AG10803 (cell line): ENCODE data around the gene CPOX.

ENCODE experiments used
- DNase-seq: peaks from one replicate; pipeline ENCODE4 v3.0.0; 2010; ENCODE audit warnings: low read depth
- H3K4me3 ChIP-seq: 2 replicates; pipeline ENCODE4 v1.5.1; 2011; ENCODE audit warnings: mild to moderate bottlenecking, low read length, control low read depth
- CTCF ChIP-seq: conservative IDR thresholded peaks from 2 replicates; pipeline ENCODE4 v1.5.1; 2011; ENCODE audit warnings: mild to moderate bottlenecking, low read length, control low read depth, inconsistent platforms

The CPOX gene

DNA sequence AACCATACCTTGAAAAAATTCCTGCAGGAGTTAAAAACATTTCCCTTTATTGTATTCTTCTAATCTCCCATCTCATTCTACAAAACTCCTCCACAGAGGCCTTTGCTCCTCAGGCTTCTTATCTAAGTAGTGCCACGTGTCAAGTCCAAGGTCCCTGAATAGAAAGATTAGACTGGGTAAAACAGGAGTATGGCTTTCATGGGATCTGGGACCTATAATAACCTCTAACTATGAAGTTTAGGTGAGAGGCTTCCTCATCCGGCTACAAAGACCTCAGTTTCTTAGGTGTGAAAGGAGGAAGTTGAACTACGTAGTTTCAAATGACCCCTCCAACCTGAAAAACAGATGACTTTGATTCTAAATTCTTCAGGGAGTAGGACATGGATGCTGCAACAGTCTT lies 41.7 kb downstream of the CPOX start:
- no peak for TF ChIP-seq CTCF
- DNase-seq, result no peak
- no peak overlapping the region for H3K4me3 ChIP-seq

- DNase-seq, result no peak
- H3K4me3 ChIP-seq, result no peak overlapping the region
- no peak for TF ChIP-seq CTCF
Measured at GRCh38 chr3:98551236-98551635, 42.2 kb downstream of the CPOX start.

DNA sequence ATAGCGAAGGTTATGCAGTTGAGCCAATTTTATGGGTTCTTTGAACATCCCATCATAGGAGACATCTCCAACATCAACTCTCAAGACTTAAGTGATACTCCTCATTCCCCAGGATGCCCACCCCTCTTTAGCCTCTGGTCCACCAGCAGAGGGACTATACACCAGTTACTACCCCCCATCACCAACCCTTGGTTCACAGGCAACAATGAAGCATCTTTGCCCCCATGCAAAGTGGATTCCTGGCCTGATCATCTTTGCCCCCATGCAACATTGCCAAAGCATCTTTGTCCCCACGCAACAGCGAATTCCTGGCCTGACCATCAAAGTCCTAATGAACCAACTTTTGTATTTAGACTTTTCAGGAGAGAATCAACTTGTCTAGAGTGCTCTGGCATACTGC lies 42.6 kb downstream of the CPOX start:
- no peak overlapping the region for H3K4me3 ChIP-seq
- TF ChIP-seq CTCF, result no peak
- no peak for DNase-seq

GRCh38 chr3:98548544-98548943 lies 44.9 kb downstream of the CPOX start:
- TF ChIP-seq CTCF, result no peak
- no peak for DNase-seq
- no peak overlapping the region for H3K4me3 ChIP-seq

DNA sequence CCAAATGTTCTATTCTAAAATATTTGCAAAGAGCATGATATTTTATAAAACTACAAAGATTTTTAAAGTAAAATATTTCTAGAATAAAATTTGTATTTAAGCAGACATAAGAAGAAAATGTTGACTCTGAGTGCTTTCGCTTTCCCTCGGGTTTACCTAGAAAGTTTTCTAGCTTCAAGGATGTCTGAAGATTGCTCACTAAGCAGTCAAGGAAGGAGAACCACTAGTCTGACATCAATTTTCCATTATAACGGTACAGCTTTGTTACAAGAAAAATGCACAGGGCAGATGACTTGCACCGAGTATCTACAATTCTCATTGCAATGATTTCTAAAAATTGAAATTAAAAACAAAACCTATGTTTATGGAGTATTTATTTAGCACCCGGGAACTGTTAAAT lies 47.5 kb downstream of the CPOX start:
- TF ChIP-seq CTCF, result no peak
- H3K4me3 ChIP-seq, result no peak overlapping the region
- DNase-seq, result no peak

DNA sequence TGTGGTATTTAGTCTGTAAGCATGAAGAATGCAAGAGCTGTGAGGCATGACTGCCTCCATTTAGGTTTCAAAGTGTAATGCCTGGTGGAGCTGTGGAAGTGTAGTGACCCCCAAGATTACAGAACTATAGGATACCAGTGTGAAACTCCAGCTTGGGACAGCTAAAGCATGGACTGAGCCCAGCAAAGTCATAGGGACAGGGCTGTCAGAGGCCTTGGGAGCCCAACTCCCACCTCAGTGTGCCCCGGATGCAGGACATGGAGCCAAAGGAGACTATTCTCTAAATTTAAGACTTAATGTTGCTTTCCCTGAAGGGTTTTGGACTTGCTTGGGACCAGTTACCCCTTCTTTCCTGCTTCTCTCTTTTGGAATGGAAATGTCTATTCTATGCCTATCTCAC lies 50.8 kb downstream of the CPOX start:
- no peak overlapping the region for H3K4me3 ChIP-seq
- DNase-seq, result no peak
- TF ChIP-seq CTCF, result no peak

DNA sequence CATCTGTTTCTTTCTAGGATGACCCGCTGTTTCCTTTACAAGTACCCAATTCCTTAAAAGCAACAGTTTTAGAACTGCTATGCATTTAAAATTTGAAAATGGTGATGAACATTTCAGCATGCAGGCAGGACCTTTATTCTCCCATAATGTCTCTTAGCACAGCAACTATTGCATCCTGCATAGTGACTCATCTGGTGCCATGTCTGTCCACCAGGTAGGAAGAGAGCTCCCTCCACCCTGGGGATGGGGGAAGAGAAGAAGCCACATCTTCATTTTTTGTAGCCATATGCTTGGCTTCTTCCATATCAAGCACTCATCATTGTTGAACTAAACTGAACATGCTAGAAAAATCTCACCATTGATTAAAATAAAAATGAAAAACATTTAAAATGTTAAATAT lies 51.7 kb downstream of the CPOX start:
- no peak for TF ChIP-seq CTCF
- DNase-seq, result no peak
- H3K4me3 ChIP-seq, result no peak overlapping the region
